Astrocyte of the cerebellum (primary cell): ENCODE results near the gene WDR7.

ENCODE experiments used
- DNase-seq: peaks from one replicate; pipeline ENCODE4 v3.0.0-alpha.2; 2011; ENCODE audit warnings: low read depth
- H3K4me3 ChIP-seq: 2 replicates; pipeline ENCODE4 v1.5.1; 2011; ENCODE audit warnings: mild to moderate bottlenecking, low read depth, low read length, moderate library complexity
- in situ Hi-C: cut with HindIII; loops from 2 replicates; pipeline ENCODE4 v1.10.0; 2017; ENCODE audit warnings: low sequenced_read_pairs
- TF ChIP-seq, protein P1 (sequence below): IDR thresholded peaks from 2 replicates; pipeline ENCODE4 v1.5.1; 2012; ENCODE audit warnings: low read length, low read depth, moderate library complexity, mild to moderate bottlenecking; ENCODE audit errors: missing control alignments

Gene WDR7

DNA sequence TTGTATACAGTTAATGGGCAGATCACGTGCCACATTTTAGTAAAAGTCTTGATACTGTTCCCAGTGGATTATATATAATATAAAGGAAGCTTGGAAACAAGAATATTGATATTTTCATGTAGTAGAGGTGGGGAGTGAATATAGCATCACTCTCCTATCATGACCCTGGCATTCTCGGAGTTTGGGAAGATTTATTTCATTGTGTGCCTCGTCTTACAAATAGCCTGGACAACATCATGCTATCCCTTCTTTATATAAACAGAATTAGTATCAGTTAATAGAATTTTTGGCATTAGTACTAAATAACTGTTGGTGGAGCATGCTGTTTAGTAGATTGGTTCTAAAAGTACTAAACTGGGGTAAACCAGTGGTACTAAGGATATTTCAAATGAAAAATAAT, 283.7 kb downstream of the WDR7 start:
- no peak overlapping the region for H3K4me3 ChIP-seq
- in situ Hi-C loops = no loop called here
- no peak for DNase-seq
- TF ChIP-seq, protein P1, sequence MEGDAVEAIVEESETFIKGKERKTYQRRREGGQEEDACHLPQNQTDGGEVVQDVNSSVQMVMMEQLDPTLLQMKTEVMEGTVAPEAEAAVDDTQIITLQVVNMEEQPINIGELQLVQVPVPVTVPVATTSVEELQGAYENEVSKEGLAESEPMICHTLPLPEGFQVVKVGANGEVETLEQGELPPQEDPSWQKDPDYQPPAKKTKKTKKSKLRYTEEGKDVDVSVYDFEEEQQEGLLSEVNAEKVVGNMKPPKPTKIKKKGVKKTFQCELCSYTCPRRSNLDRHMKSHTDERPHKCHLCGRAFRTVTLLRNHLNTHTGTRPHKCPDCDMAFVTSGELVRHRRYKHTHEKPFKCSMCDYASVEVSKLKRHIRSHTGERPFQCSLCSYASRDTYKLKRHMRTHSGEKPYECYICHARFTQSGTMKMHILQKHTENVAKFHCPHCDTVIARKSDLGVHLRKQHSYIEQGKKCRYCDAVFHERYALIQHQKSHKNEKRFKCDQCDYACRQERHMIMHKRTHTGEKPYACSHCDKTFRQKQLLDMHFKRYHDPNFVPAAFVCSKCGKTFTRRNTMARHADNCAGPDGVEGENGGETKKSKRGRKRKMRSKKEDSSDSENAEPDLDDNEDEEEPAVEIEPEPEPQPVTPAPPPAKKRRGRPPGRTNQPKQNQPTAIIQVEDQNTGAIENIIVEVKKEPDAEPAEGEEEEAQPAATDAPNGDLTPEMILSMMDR = no peak

DNA sequence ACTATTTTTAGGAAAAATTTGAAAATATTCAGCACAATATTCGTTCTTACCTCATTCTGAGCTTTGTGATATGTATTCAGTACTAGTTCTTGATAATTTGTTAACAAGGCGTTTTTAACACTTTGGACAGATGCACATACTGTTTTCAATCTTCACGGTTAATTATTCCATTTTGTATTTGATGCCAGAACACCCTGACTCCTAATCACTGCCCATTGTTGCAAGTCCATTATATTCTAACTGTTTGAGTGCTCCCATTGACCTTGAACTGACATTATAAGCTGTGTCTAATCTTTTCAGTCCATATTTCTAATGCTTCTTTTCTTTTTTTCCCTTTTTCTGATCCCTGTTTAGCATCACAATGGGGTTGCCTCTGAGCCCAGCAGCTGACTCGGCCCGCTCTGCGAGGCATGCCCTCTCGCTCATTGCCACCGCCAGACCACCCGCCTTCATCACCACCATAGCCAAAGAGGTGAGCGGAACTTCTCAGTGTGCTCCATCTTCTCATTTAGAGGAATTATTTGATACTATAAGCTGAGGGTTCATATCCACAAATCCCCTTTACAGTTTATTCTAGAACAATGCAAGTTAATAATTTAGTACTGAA, 284.4 kb downstream of the WDR7 start:
- DNase-seq = no peak
- in situ Hi-C loops = no loop called here
- no peak overlapping the region for H3K4me3 ChIP-seq
- TF ChIP-seq, protein P1 = no peak

DNA sequence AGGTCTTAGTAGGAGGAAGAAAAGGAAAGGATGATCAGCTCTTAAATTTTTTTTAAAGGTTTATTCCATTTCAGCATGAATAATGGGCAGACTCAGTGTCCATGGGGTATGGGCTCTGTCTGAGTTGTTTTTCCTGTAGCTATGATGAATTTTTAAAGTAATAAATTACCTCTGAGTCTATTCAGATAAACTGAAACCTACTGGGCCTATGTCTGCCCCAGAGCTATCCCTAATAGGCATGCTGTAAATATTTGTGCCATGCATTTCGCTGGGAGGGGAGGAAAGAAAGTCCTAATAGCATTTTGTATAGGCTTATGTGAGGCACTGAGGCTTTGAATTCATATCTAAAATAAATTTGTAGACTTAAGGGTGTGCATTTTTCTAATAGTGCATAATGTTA, 285.3 kb downstream of the WDR7 start:
- DNase-seq = no peak

DNA sequence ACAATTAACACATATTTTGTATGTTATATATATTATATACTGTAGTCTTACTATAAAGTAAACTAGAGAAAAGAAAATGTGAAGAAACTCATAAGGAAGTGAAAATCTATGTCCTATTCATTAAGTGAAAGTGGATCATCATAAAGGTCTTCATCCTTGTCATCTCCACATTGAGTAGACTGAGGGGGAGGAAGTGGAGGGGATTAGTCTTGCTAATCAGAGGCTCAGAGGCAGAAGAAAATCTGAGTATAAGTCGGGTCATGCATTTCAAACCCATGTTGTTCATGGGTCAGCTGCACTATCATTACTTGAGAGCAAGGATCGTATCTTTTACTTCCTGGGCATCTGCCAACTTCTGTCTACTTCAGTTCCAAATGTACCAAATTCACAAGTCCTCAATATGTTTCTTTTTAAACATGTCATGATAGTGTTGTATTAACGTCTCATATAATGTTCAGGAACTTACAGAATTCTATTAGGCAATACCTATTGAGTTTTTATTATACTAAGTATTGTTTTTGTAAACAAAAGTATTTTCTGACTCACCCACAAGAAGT, 286.8 kb downstream of the WDR7 start:
- TF ChIP-seq, protein P1 = no peak
- in situ Hi-C loops = no loop called here
- H3K4me3 ChIP-seq = no peak overlapping the region
- no peak for DNase-seq

More for the DNA sequence above, 285.3 kb downstream of the WDR7 start:
- TF ChIP-seq, protein P1 = no peak
- in situ Hi-C loops = no loop called here
- H3K4me3 ChIP-seq = no peak overlapping the region

DNA sequence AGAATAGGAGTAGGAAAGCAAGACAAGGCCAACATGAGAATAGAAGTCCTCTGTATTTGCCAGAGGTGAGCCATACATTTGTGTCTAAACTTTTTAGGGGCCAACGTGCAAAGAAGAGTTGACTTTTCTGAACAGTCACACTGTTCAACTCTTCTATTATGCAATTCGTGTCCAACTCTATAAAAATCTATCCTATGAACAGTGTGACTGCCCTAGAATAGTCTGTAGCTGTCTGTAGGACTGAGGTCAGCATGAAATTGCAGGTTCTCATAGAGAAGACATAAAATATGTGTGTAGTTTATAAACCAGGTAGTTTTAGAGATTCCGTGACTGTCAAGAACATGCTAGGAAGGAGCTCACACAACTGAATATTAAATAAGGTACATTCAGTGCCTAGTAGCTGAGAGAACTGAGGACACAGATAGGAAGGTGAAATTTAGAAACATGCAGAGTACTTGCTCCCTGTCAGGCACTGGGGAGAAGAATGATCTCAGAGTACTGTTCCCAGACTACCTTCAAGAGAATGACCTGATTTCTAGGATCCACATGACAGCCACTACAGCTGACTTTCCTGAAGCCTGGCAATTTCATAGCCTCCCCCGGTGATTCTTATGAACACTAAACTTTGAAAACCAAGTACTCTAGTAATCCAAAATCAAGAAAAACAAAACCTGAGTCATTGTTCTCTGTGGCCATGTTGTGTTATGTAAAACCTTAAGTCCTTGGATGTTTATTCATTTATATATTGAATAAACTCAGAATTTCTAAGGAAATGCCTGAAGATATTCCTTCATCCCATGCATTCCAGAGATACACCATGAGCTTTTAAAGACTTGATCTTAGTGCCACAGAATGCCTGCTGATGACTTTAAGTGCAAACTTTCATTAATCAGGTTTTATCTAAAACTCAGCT, 294.3 kb downstream of the WDR7 start:
- no peak for DNase-seq
- H3K4me3 ChIP-seq = no peak overlapping the region
- in situ Hi-C loops = no loop called here
- TF ChIP-seq, protein P1 = no peak

DNA sequence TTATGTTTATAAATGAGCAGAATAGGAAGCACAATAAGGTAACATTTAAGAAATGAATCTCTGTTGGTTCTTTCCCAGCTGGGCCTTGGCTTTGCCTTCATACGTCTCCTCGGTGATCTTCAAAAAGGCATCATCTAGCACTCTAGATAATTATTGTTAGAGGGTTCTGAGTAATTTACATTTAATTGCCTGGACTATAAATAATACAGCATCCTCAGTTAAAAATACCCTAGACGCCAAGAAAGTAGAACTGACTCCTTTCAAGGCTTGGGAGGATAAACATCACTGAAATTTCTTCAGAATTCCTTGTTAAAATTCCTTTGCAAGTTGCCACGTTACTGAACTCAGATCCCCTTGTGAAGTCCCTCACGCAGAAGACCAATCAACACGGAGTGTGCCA, 296.1 kb downstream of the WDR7 start:
- in situ Hi-C loops = no loop called here
- H3K4me3 ChIP-seq = no peak overlapping the region
- DNase-seq = no peak
- TF ChIP-seq, protein P1 = no peak
